GM18951 (cell line): ENCODE data around the gene PLCH2.

Source experiments
- POLR2A ChIP-seq: IDR thresholded peaks from 4 replicates; pipeline ENCODE4 v1.6.1; 2011; ENCODE audit warnings: mild to moderate bottlenecking; ENCODE audit not compliant: insufficient read length, insufficient read depth; ENCODE audit errors: extremely low read depth
- in situ Hi-C: fragments of 300-500 bp; cut with MboI; formaldehyde crosslinking; loops from one replicate; pipeline ENCODE4 v1.12.0; 2022; ENCODE audit warnings: low sequenced_read_pairs, mixed read lengths, inconsistent platforms; ENCODE audit not compliant: unreplicated experiment

The PLCH2 gene

DNA sequence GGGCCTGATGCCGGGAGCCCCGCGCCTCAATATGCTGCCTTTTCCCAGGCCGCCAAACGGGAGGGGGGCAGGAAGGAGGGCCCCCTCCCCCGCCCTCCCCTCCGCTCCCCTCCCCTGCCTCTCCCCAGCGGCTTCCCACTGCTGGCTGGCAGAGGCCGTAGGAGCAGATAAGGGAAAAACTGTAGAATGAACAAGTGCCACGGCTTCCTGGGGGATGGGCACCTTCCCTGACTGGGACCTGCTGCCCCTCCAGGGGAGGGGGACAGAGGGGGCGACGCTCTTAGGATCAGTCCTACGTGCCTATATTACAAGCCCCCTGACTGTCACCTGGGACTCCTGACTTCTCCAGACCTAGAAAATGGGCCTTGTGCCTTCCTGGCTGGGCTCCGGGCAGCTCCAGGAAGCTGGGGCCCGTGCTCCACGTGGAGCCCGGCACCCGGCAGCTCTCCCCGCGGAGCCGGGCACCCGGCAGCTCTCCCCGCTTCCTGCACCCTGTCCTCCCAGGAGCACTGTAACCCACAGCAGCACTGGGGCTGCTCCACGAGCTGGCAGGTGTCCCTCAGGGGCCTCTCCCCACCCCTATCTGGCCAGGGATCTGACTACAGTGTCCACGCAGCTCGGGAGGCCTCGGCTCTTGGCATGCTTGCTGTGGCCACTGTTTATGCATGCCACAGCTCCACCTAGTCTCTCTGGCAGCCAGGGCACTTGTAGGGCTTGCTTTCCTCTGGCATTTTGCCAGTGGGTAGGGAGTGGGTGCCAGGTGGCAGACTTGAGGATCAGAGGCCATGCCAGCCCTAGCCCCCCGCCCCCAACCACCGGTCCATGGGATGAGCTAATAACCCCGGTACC, 54.6 kb downstream of the PLCH2 start:
- in situ Hi-C loops = loop anchor here (25.0 kb wide), 1 partner anchor 118 kb away; the partner anchor contains the start of gene PEX10
- TF ChIP-seq POLR2A = no peak

DNA sequence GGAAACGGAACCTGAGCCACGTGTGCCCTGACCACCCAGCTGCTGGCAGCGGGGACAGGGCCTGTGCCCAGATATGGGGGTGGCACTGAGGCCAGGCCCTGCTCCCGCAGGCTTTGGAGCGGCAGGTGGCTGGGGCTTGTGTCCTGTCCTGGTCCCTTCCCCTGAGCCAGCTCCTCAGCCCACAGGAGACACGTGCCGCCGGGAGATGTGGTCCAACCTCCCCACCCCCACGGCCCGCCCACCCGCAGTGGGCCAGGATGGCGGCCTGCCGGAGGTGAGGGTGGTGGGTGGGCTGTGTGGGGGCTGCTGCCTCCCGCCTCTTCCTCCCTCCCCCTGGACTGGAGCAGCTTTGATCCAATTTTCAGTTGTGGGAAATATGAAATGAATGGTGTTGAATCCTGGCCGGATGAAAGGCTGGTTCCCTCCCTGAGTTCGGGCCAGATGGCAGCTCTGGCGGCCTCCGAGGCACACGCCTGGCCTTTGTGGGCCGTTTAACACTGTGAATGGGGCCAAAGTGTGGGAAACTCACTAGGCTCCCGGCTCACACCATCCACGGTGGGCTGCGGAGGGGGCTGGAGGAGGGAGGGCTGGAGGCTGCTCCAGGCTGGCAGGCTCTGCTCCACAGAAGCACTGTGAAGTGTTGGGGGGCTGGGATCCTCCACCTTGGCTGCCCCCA, 56.5 kb downstream of the PLCH2 start:
- no peak for TF ChIP-seq POLR2A
- in situ Hi-C loops = loop anchor here (25.0 kb wide), 1 partner anchor 120 kb away; the partner anchor contains the start of gene PEX10

DNA sequence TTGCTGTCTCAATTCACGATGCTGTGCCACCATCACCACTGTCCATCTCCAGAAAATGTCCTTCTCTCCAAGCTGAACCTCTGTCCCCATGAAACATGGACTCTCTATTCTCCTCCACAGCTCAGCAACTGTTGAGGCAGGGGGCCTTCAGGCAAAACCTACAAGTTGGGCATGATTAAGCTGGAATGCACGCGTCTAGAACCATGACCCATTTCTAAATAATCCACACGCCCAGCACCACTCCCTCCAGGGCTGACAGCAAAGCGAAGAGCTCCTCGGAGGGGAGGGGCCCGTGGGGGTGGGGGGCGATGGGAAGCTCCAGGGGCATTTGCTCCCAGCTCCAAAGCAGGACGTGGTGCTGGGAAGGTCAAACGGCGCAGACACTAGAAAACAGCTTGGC, 57.3 kb downstream of the PLCH2 start:
- in situ Hi-C loops = loop anchor here (25.0 kb wide), 1 partner anchor 121 kb away; the partner anchor contains the start of gene PEX10
- no peak for TF ChIP-seq POLR2A

DNA sequence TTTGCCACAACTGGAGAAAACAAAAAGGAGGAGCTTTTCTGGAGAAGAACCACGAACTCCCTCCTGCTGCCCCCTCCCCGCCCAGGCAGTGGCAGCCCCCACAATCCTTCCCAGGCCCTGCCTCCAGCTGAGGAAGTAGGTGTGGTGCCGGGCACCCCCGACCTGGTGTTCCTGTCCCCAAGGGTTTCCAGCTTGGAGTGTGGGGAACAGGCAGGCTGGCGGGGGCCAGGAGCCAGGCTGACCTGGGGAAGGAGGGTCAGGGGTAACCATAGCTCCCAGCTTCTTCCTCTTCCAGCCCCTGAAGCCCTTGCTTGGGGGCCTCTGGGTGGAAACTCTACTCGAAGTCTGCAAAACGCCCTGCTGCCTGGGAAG, 58.2 kb downstream of the PLCH2 start:
- in situ Hi-C loops = loop anchor here (25.0 kb wide), 1 partner anchor 122 kb away; the partner anchor contains the start of gene PEX10
- no peak for TF ChIP-seq POLR2A

DNA sequence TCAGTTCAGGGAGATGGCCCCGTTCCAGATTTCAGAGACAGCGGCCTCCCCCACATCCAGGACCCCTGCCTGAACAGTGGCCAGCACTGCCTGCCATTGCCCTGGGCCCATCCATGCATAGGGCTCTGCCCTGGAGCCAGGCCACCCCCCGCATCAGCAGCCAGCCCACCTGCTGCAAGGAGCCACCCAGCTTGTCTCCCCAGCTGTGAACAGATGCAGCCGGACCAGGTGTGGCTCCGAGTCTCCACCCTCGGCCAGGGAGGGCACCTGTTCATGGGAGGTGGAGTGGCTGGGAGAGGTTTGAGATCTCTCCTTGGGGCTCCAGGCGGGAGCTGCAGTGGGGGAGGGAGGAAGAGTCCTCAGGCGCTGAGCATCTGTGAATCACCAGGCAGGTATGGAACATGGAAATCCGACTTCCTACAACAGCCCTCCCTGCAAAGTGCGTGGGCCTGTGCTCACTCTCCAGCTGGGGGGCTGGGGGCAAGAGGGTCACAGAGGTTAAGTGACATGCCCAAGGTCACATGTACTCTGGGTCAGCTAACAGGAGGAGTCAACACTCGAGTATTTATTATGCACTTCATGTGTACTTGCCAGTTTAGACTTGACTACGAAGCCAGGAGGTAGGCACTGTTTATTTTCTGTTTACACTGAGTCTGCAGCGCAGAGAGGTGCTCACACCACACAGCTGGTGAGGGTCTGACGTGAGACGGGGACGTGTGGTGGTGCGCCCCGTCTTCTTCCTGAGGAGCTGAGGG, 58.8 kb downstream of the PLCH2 start:
- no peak for TF ChIP-seq POLR2A
- in situ Hi-C loops = loop anchor here (25.0 kb wide), 1 partner anchor 123 kb away; the partner anchor contains the start of gene PEX10

DNA sequence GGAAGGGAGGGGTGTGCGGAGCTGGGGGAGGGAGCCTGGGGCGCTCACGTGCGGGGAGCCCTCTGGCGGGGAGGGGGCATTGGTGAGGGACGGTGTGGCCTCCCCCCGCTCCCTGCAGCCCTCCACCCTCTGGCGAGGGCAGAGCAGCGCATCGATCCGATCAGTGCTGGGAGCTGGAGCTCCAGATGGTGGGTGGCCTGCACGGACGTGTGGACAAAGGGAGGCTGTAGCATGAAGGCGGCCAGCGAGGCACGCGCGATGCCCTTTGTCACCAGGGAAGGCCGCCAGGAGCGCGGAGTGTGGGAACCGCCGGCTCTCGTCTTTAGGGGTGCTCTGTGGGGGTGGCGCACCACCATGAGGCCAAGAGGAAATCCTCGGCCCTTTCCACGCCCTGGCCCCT, 59.4 kb downstream of the PLCH2 start:
- in situ Hi-C loops = loop anchor here (25.0 kb wide), 1 partner anchor 123 kb away; the partner anchor contains the start of gene PEX10
- TF ChIP-seq POLR2A = no peak

DNA sequence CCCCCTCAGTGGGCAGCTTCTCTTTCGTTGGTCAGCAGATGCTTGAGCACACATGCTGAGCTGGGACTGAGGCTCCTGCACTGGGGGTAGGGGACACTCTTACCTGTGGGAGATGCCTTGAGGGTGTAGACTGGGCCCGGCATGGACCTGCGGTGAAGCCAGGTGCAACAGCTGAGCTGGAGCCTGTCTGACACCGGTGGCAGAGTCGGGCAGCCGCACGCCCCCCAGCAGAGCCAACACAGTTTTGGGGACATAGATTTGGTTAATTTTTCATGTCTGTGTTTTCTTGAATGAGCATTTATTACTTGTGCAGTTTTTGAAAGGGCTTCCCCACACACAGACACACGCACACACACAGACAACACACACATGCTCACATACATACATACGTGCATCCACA, 59.9 kb downstream of the PLCH2 start:
- in situ Hi-C loops = loop anchor here (25.0 kb wide), 1 partner anchor 124 kb away; the partner anchor contains the start of gene PEX10

DNA sequence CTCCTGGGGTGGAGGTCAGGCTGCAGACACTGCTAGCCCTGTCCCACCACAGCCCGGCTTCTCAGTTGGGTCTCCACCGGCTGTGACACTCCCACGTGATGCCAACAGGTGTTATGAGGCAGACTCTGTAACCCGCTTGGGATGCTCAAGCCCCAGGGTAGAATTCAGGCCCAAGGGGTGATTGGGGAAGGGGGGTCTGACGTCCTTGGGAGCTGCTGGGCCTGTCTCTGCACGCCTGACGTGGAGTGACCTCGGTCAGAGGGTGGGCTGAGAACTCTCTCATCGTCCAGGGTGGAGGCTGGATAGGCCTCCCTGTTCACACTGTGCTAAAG, 61.7 kb downstream of the PLCH2 start:
- no peak for TF ChIP-seq POLR2A
- in situ Hi-C loops = loop anchor here (25.0 kb wide), 1 partner anchor 125 kb away; the partner anchor contains the start of gene PEX10

More for the DNA sequence above, 59.9 kb downstream of the PLCH2 start:
- TF ChIP-seq POLR2A = no peak

DNA sequence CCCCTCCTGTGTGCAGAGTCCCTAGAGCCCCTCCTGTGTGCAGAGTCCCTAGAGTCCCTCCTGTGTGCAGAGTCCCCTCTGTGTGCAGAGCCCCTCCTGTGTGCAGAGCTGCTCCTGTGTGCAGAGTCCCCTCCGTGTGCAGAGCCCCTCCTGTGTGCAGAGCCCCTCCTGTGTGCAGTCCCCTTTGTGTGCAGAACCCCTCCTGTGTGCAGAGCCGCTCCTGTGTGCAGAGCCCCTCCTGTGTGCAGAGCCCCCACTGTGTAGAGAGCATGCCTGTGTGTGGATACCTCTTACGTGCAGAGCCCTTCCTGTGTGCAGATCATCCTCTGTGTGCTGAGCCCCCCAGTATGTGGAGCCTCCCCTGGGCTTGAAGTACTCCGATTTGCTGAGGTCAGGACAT, 62.3 kb downstream of the PLCH2 start:
- in situ Hi-C loops = loop anchor here (25.0 kb wide), 1 partner anchor 126 kb away; the partner anchor contains the start of gene PEX10
- TF ChIP-seq POLR2A = no peak

DNA sequence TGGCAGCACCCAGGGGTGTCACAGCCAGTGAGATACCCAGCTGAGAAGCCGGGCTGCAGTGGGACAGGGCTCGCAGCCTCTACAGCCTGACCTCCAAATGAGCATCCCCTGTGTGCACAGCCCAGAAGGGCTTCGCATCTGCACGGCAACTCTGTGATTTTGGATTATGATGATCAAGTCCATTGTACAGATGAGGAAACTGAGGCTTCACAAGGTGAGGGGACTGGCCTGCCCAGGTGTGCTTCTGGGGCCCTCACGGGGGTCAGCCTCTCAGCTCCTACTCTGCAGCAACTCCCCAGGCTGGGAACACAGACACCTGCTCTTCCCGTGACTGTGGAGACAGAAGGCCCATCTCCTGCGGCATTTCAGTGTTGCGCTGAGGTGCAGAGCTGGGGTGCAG, 62.8 kb downstream of the PLCH2 start:
- TF ChIP-seq POLR2A = no peak
- in situ Hi-C loops = loop anchor here (25.0 kb wide), 1 partner anchor 127 kb away; the partner anchor contains the start of gene PEX10

DNA sequence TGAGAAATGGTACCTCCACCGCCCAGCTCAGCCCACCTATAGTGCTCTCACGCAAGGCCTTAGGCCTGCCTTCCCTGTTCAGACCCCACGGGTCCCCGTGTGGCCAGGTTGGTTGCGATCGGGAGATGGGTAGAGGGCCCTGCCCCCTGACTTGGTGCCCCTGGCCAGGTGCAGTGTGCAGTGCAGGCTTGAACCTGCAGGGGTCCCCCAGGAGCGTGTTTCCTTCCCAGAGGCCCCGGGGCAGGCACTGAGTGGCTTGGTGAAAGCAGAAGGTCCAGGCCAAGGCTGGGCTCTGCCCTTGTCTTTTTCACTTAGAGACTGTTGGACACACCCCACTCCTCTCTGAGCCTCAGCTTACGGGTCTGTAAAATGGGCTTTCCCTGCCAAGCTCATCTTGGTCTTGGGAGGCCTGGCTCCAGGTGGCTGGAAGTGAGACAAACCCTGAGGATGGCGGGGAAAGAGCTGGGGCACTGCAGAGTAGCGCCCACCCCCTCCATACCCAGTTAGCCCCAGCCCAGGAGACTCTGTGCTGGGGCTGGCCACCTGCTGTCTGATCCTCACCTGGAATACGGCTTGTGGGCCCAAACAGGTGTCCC, 63.3 kb downstream of the PLCH2 start:
- no peak for TF ChIP-seq POLR2A
- in situ Hi-C loops = loop anchor here (25.0 kb wide), 1 partner anchor 127 kb away; the partner anchor contains the start of gene PEX10

DNA sequence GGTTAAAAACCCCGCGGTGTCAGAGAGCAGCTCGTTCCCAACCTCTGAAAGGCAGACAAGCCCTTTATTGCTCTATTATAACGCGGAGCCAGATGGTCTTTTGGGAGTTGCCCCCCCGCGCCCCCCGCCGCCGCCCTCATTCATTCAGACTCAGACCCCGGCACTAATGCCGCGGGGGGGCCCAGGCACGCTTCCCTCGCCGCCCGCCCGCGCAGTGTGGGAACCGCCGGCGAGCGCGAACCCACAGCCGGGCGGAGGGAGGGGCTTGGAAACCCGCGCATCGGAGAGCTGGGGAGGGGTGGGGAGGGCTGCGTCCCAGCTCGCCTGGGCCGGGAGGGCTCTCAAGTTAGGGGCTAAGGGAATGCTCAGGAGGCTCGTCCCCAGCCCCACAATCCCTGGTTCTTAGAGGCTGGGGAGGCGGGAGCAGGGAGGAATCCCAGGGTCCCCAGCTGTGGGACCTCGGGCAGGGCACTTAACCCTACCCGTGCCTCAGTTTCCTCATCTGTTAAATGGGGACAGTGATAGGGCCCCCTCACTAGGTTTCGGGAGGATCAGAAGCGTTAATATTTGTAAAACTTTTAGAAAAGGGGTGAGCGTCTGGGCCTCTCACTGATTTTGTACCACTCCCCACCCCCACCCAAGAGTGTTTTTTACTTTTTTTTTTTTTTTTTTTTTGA, 64.9 kb downstream of the PLCH2 start:
- in situ Hi-C loops = loop anchor here (25.0 kb wide), 1 partner anchor 129 kb away; the partner anchor contains the start of gene PEX10

More for the DNA sequence above, 64.9 kb downstream of the PLCH2 start:
- TF ChIP-seq POLR2A = no peak
